GM23338 (cell line): ENCODE measurements around the gene PYY. TPM values are rescaled to one million over a fixed set of nuclear protein-coding genes. Genes with fewer than 3 reads are reported as not detected.
"Not testable (repeated sequence)": the region's sequence is repeated elsewhere in the genome, so short reads cannot be mapped to it uniquely, and the experiment has no call there.

Experiments used
- ATAC-seq: fragments of 200-7000 bp; cut with Tn5 transposase; 3 replicates; pipeline ENCODE4 v1.9.1; 2020
- DNase-seq: peaks from one replicate; pipeline ENCODE4 v3.0.0-alpha.2; 2015; ENCODE audit warnings: low spot score
- H2AFZ ChIP-seq: fragments of 200-600 bp; sonication (generic); 2 replicates; pipeline ENCODE4 v1.8.0; 2016; ENCODE audit warnings: antibody characterized with exemption, mild to moderate bottlenecking, moderate library complexity
- H3F3A ChIP-seq: fragments of 200-600 bp; sonication (generic); replicated peaks from 2 replicates; pipeline ENCODE4 v1.8.0; 2017; ENCODE audit warnings: antibody characterized with exemption, mixed run types, low read depth
- H3K27ac ChIP-seq: fragments of 200-600 bp; sonication (generic); 2 replicates; pipeline ENCODE4 v1.6.1; 2016; ENCODE audit warnings: low read depth
- H3K27me3 ChIP-seq: fragments of 200-600 bp; sonication (generic); 2 replicates; pipeline ENCODE4 v1.8.0; 2016; ENCODE audit warnings: mild to moderate bottlenecking, mixed run types, moderate library complexity; ENCODE audit not compliant: insufficient read depth
- H3K36me3 ChIP-seq: fragments of 200-600 bp; sonication (generic); 2 replicates; pipeline ENCODE4 v1.8.0; 2016; ENCODE audit warnings: mild to moderate bottlenecking; ENCODE audit not compliant: insufficient read depth
- H3K4me1 ChIP-seq: fragments of 200-600 bp; sonication (generic); 2 replicates; pipeline ENCODE4 v1.8.0; 2016; ENCODE audit warnings: mild to moderate bottlenecking, moderate library complexity; ENCODE audit not compliant: insufficient read depth
- H3K4me2 ChIP-seq: fragments of 200-600 bp; sonication (generic); 2 replicates; pipeline ENCODE4 v1.7.1; 2017; ENCODE audit warnings: mixed run types
- H3K4me3 ChIP-seq: fragments of 200-600 bp; sonication (generic); 2 replicates; pipeline ENCODE4 v1.6.1; 2016; ENCODE audit warnings: mixed run types
- H3K79me2 ChIP-seq: fragments of 200-600 bp; sonication (generic); replicated peaks from 2 replicates; pipeline ENCODE4 v1.8.0; 2017; ENCODE audit warnings: mild to moderate bottlenecking; ENCODE audit not compliant: insufficient read depth
- H3K9me2 ChIP-seq: fragments of 200-600 bp; sonication (generic); 2 replicates; pipeline ENCODE4 v1.8.0; 2017; ENCODE audit not compliant: insufficient read depth
- H4K20me1 ChIP-seq: fragments of 200-600 bp; sonication (generic); replicated peaks from 2 replicates; pipeline ENCODE4 v1.8.0; 2017; ENCODE audit warnings: mild to moderate bottlenecking; ENCODE audit not compliant: insufficient read depth
- H3K27ac Mint-ChIP-seq: 2 replicates; pipeline ENCODE4 v1.8.0; 2020; ENCODE audit warnings: inconsistent platforms, mild to moderate bottlenecking, moderate library complexity, mixed read lengths
- H3K27me3 Mint-ChIP-seq: 3 replicates; pipeline ENCODE4 v1.8.0; 2022; ENCODE audit warnings: low read depth, mild to moderate bottlenecking, moderate library complexity, mixed read lengths, inconsistent platforms; ENCODE audit not compliant: insufficient read depth, poor library complexity
- H3K36me3 Mint-ChIP-seq: 3 replicates; pipeline ENCODE4 v1.8.0; 2021; ENCODE audit warnings: low read depth, mild to moderate bottlenecking, inconsistent platforms, moderate library complexity, mixed read lengths
- H3K4me1 Mint-ChIP-seq: 3 replicates; pipeline ENCODE4 v1.8.0; 2020; ENCODE audit warnings: mild to moderate bottlenecking, inconsistent platforms, mixed read lengths
- H3K4me3 Mint-ChIP-seq: 3 replicates; pipeline ENCODE4 v1.8.0; 2021; ENCODE audit warnings: moderate library complexity, mild to moderate bottlenecking, inconsistent platforms, mixed read lengths
- H3K9me3 Mint-ChIP-seq: 3 replicates; pipeline ENCODE4 v1.8.0; 2020; ENCODE audit warnings: moderate library complexity, mild to moderate bottlenecking, inconsistent platforms, mixed read lengths
- CTCF ChIP-seq, 2 experiments: fragments of 200-600 bp in 1 of 2; sonication (generic) in 1 of 2; conservative IDR thresholded peaks; 2 replicates each; pipeline versions ENCODE4 v1.5.1 to v1.6.1; 2016 to 2017; ENCODE audit warnings: antibody characterized with exemption in 2 of 2, low read depth in 2 of 2, mild to moderate bottlenecking in 2 of 2, moderate library complexity in 1 of 2
- EZH2 ChIP-seq: fragments of 200-600 bp; sonication (generic); IDR thresholded peaks from one replicate; pipeline ENCODE4 v1.8.0; 2017; ENCODE audit warnings: antibody characterized with exemption, mild to moderate bottlenecking, low read depth; ENCODE audit not compliant: unreplicated experiment
- NANOG ChIP-seq: IDR thresholded peaks from 2 replicates; pipeline ENCODE4 v1.6.1; 2016; ENCODE audit warnings: antibody characterized with exemption, borderline replicate concordance
- POLR2AphosphoS5 ChIP-seq: IDR thresholded peaks from 2 replicates; pipeline ENCODE4 v1.6.1; 2016; ENCODE audit warnings: antibody characterized with exemption, low read depth
- STAT1 ChIP-seq: IDR thresholded peaks from one replicate; pipeline ENCODE4 v1.6.1; 2016; ENCODE audit warnings: antibody characterized with exemption; ENCODE audit not compliant: unreplicated experiment
- ZNF331 ChIP-seq: fragments of 250-450 bp; sonication (Bioruptor Pico); IDR thresholded peaks from 2 replicates; pipeline ENCODE4 v1.5.0; 2020; ENCODE audit warnings: low read depth, mild to moderate bottlenecking, moderate library complexity
- polyA plus RNA-seq: library from polyadenylated mRNA; unstranded; fragments of >200 nt; fragmentation: Nextera tagmentation; extraction: Ambion mirVana; gene quantifications from 2 replicates; pipeline ENCODE4 v1.2.1, GENCODE V29; 2016
- total RNA-seq: library from RNA; depleted of rRNA; stranded (reverse); fragments of >200 nt; shearing (Covaris generic); gene quantifications from 2 replicates; pipeline ENCODE4 v1.2.3, GENCODE V29; 2014

PYY gene
- total and polyA plus RNA-seq, 2 experiments from 2014 or later, result 0.56 to 8.5 TPM

GRCh38 chr17:43962479-43962878 is 8.7 kb upstream of the PYY start:
- Histone ChIP-seq H2AFZ (no peak overlapping the region), H3K4me2 (no peak overlapping the region), H3K27ac (no peak overlapping the region), H4K20me1 (no peaks in the 10 kb centered on the region; the same call in 1 of the 2 replicates), H3K79me2 (no peaks in the 10 kb centered on the region), H3K9me2 (no peaks in the 10 kb centered on the region), H3K27me3 (no peaks in the 10 kb centered on the region), H3K4me3 (no peak overlapping the region), H3F3A (no peaks in the 10 kb centered on the region), H3K36me3 (no peaks in the 10 kb centered on the region), H3K4me1 (no peaks in the 10 kb centered on the region)
- no peak overlapping the region for H3K27ac Mint-ChIP-seq
- no peaks in the 10 kb centered on the region for H3K9me3 Mint-ChIP-seq
- H3K36me3 Mint-ChIP-seq, result no peaks in the 10 kb centered on the region
- ATAC-seq (no peak), DNase-seq (no peak)
- no peak for TF ChIP-seq EZH2
- no peak for TF ChIP-seq POLR2AphosphoS5
- no peak for TF ChIP-seq ZNF331
- no peak for TF ChIP-seq NANOG
- no peak overlapping the region for H3K4me3 Mint-ChIP-seq
- peaks cover 11% of the 10 kb centered on the region for H3K27me3 Mint-ChIP-seq
- H3K4me1 Mint-ChIP-seq, result no peaks in the 10 kb centered on the region

- no peaks in the 10 kb centered on the region for H3K9me2 ChIP-seq
- DNase-seq (no peak), ATAC-seq (no peak)
- no peaks in the 10 kb centered on the region; the same call in 1 of the 2 replicates for H4K20me1 ChIP-seq
- no peaks in the 10 kb centered on the region for H3K36me3 ChIP-seq
- H3F3A ChIP-seq, result no peaks in the 10 kb centered on the region
- Mint-ChIP-seq H3K27ac (no peak overlapping the region), H3K4me1 (no peaks in the 10 kb centered on the region), H3K9me3 (no peaks in the 10 kb centered on the region), H3K27me3 (peaks cover 11% of the 10 kb centered on the region), H3K36me3 (no peaks in the 10 kb centered on the region), H3K4me3 (no peak overlapping the region)
- H3K4me3 ChIP-seq, result no peak overlapping the region
- no peaks in the 10 kb centered on the region for H3K79me2 ChIP-seq
- H3K4me1 ChIP-seq, result no peaks in the 10 kb centered on the region
- H3K27me3 ChIP-seq, result no peaks in the 10 kb centered on the region
- no peak overlapping the region for H3K27ac ChIP-seq
- H3K4me2 ChIP-seq, result no peak overlapping the region
- no peak overlapping the region for H2AFZ ChIP-seq
- TF ChIP-seq CTCF (conservative IDR thresholded peaks at IDR 0.05; ENCODE audit: low read depth in 2 of 2) (no peak), STAT1 (no peak)
Measured at GRCh38 chr17:43961954-43962353, 8.2 kb upstream of the PYY start.

GRCh38 chr17:43961292-43961691 is 7.6 kb upstream of the PYY start:
- H3K27ac Mint-ChIP-seq, H3K9me2 ChIP-seq, H3K4me1 Mint-ChIP-seq, ATAC-seq, H2AFZ ChIP-seq, H3K79me2 ChIP-seq, H3K36me3 ChIP-seq, H4K20me1 ChIP-seq, H3K4me3 Mint-ChIP-seq, H3K9me3 Mint-ChIP-seq, H3K27me3 ChIP-seq, H3K4me1 ChIP-seq, H3K4me3 ChIP-seq, H3K4me2 ChIP-seq, DNase-seq, H3K27ac ChIP-seq, H3K36me3 Mint-ChIP-seq, H3F3A ChIP-seq: not testable (repeated sequence)
- H3K27me3 Mint-ChIP-seq, result peaks cover 11% of the 10 kb centered on the region
